OCI-LY3 (cell line): ENCODE results near the gene AMOTL1.

ENCODE experiments used
- CTCF ChIP-seq: fragments of 200-600, 300-600 bp; sonication (generic); IDR thresholded peaks from 2 replicates; pipeline ENCODE4 v1.5.1; 2014; ENCODE audit warnings: antibody characterized with exemption, low read length, low read depth
- EZH2phosphoT487 ChIP-seq: fragments of 200-600 bp; shearing (Covaris generic); IDR thresholded peaks from 2 replicates; pipeline ENCODE4 v1.6.1; 2018; ENCODE audit warnings: antibody characterized with exemption, mixed run types, low read depth

GRCh38 chr11:94868468-94868867, 100.3 kb downstream of the AMOTL1 start:
- TF ChIP-seq CTCF (no peak), EZH2phosphoT487 (no peak)
